AML-193 (cell line): ENCODE results near the gene LRRTM3.
A peak's percentile ranks its signal among the peaks of the same experiment; 100 is the strongest.

Source experiments
- DNase-seq, 2 experiments: peaks; one replicate each; lab custom pipeline; 2025; lab: John Stamatoyannopoulos, UW

The LRRTM3 gene

GRCh38 chr10:66925896-66926715, at the start of gene LRRTM3:
TSS of gene LRRTM3 (plus strand) at chr10:66926036.
- peak in 1 of 2 experiments; percentile 20 for DNase-seq

GRCh38 chr10:66877361-66877760, 48.5 kb upstream of the LRRTM3 start:
- no peak for DNase-seq

DNA sequence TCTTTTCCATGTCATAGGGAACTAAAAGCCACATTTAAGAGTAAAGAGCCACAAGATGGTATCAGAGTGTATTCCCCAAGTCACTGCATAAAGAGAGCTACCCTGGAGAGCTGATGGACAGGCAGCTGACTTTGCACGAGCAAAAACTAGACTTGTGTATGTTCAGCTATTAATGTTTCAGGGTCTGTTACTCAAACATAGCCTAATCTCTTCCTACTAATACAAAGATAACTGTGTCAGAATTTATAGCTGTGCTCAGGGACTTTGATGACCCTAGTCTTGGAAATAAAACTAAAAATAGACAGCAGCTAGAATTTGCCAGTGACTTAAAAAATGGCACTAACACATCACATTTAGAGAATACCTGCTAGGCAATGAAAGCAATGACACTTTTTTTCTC, 45.5 kb upstream of the LRRTM3 start:
- DNase-seq: no peak

DNA sequence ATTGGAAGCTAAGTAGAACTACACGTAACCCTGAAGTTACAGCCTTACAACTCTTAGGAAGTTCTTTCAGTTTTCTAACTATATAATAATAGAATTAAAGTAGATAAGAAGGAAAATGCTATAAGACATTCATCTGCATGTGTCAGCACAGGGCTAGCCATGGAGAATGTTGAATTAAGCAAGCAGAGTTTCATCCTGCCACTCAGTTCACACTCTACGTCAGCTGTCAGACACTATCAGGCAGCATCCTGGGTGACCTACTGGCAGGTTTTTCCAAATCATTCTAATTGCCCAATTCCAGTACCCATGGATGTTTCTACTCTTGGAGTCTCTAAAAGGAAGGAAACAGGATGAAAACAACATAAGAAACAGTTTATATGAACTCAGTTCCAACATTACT, 45.0 kb upstream of the LRRTM3 start:
- DNase-seq: no peak

GRCh38 chr10:66881814-66882213, 44.0 kb upstream of the LRRTM3 start:
- no peak for DNase-seq

GRCh38 chr10:66882271-66882670, 43.6 kb upstream of the LRRTM3 start:
- DNase-seq: no peak

DNA sequence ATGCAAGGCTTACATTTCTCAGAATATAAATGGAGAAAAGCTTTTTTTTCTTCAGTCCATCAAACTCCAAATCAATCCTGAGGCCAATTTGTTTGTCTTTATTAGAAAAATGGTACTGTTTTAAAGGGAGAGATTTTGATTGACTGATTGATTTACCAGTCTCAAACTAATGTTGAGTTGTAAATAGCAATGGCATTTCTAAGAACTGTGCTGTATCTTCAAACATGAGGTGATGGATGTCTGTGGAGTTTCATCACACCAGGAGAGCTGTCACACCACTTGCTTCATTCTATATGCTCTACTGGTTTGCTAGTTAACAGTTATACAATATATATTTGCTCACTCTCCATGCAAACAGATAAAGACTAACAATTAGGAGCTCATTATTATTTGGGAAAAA, 39.0 kb upstream of the LRRTM3 start:
- DNase-seq: no peak

GRCh38 chr10:66888237-66888636, 37.6 kb upstream of the LRRTM3 start:
- no peak for DNase-seq

- DNase-seq: no peak
Observed at GRCh38 chr10:66892871-66893270, 33.0 kb upstream of the LRRTM3 start.

DNA sequence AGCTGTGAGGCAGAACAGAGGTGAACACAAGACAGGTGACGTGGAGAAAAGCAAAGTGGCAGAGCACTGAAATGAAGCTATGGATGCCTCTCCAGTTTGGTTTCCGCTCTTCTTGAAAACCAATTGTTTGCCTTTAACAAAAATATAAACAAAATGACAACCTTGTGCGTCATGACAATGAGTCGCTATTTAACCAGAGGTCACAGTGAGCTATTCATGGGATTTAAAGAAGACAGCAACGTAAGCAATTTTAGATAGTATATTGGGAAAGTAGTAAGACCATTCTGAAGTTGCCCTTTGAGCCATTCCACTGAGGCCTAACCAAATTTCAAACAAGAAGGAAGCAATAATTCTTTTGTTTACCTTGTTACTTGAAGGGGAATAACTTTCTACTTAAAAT, 15.2 kb upstream of the LRRTM3 start:
- no peak for DNase-seq

DNA sequence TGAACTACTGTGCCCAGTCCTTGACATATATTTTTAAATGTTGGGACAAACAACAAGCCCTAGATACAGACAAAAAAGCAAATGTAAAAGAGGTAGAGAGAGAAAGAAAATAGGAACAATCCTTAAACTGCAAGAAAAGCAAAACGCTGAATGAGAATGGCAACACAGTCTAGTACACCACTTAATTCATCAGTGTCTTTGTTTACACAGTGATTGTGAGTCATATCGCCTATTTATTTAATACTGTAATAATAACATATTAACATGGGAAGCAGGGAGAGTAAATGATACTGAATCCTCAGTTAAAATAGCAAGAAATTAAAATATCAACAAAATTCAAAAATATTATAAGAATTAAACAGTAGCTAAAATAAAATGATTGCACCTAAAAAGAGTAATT, 9.8 kb upstream of the LRRTM3 start:
- no peak for DNase-seq

DNA sequence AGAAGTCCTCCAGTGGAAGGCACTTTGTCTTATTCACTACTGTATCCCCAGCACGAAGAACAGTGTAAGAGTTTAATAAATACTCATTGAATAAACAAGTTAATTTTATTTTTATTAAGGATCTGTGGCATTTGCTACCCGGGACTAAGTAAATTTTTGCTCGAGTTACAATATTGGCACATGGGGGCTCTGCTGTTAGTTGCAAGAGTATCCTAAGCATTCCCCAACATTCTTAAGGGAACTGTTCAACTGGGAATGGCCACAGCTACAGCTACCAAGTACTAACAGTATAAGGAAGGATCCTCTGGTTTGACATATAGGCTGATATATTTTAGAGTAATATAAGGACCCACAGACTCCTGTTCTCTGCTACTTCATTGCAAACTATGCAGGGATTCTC, 8.7 kb upstream of the LRRTM3 start:
- no peak for DNase-seq

- no peak for DNase-seq
Observed at GRCh38 chr10:66919248-66919647, 6.6 kb upstream of the LRRTM3 start.

- no peak for DNase-seq
Observed at GRCh38 chr10:66924674-66925345, 1.0 kb upstream of the LRRTM3 start.

- DNase-seq: no peak
Observed at GRCh38 chr10:66925373-66925772, 463 bp upstream of the LRRTM3 start.

DNA sequence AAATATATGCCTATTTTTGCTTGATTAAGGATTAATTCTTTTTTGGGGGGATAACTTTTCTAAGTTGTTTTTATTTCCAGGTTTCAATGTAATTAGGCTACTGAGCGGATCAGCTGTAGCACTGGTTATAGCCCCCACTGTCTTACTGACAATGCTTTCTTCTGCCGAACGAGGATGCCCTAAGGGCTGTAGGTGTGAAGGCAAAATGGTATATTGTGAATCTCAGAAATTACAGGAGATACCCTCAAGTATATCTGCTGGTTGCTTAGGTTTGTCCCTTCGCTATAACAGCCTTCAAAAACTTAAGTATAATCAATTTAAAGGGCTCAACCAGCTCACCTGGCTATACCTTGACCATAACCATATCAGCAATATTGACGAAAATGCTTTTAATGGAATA, 1.0 kb downstream of the LRRTM3 start:
- no peak for DNase-seq

GRCh38 chr10:66927251-66927935, 1.6 kb downstream of the LRRTM3 start:
- no peak for DNase-seq

DNA sequence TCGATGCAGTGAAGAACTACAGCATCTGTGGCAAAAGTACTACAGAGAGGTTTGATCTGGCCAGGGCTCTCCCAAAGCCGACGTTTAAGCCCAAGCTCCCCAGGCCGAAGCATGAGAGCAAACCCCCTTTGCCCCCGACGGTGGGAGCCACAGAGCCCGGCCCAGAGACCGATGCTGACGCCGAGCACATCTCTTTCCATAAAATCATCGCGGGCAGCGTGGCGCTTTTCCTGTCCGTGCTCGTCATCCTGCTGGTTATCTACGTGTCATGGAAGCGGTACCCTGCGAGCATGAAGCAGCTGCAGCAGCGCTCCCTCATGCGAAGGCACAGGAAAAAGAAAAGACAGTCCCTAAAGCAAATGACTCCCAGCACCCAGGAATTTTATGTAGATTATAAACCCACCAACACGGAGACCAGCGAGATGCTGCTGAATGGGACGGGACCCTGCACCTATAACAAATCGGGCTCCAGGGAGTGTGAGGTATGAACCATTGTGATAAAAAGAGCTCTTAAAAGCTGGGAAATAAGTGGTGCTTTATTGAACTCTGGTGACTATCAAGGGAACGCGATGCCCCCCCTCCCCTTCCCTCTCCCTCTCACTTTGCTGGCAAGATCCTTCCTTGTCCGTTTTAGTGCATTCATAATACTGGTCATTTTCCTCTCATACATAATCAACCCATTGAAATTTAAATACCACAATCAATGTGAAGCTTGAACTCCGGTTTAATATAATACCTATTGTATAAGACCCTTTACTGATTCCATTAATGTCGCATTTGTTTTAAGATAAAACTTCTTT, 2.3 kb downstream of the LRRTM3 start:
- no peak for DNase-seq

GRCh38 chr10:66928776-66929175, 2.9 kb downstream of the LRRTM3 start:
- no peak for DNase-seq

DNA sequence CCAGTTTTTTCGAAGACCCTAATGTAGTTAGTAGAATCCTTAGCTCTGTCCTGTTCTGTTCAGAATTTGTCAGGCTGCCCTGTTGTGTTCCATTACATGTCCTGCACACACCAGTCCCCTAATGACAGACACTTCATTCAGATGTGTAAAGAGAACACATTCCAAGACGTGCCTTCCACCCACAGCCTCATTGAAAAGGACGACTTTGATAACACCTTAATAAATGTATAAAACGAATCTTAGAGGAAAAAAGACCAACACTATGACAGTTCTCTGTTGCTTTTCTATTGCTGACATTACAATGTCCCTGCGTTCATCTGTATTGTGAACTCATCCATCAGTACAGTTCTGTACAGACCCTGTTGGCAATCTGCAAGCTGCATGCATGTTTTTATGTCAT, 3.5 kb downstream of the LRRTM3 start:
- DNase-seq: no peak

DNA sequence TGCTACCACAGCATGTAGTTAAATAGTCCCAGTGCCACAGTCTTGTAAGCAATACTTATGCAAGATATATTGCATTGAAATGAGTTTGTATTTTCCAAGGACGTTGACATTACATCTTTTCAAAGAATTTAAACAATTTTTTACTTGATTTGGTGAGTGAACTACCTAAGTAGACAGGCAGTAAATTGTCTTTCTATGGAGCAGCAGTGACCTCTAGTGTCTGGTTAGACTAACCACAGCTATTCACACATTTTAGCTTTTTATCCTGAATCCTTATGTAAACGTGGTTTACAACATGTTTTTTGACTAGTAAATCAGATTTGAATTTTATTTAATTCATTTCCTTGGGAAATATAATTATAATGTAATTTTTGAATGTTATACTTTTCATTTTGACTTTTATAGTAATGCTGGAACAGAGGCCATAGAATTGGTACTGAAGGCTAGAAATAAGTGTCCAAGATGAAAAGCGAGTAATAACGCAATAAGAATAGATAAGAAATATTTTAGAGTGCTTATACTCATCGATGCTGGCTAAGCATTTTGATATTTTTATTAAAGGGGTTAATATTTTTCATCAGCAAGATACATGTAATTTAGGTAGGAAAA, 5.6 kb downstream of the LRRTM3 start:
- DNase-seq: peak; percentile 28 to 47

GRCh38 chr10:66931949-66932343, 6.1 kb downstream of the LRRTM3 start:
- DNase-seq: no peak
